A673 (cell line): ENCODE results near the gene LGMN. TPM values are rescaled to one million over a fixed set of nuclear protein-coding genes. Genes with fewer than 3 reads are reported as not detected.

Experiments used
- BruUV-seq: library from RNA; stranded (reverse); fragments of 400-500 nt; replicated peaks from 2 replicates; lab custom pipeline; 2021; lab: Mats Ljungman, UMichigan
- CTCF ChIA-PET: fragments of 300-600 bp; sonication (Branson Sonifier 250); formaldehyde crosslinking; loops from one replicate; lab custom pipeline; 2022; ENCODE audit warnings: antibody characterized with exemption; lab: Charles Lee
- POLR2A ChIA-PET: fragments of 300-600 bp; sonication (Branson Sonifier 250); formaldehyde crosslinking; loops from one replicate; lab custom pipeline; 2022; ENCODE audit warnings: antibody characterized with exemption; ENCODE audit not compliant: low non-redundant PET; lab: Charles Lee
- DNase-seq: peaks from one replicate; pipeline ENCODE4 v3.0.0-alpha.2; 2015; ENCODE audit warnings: low spot score
- H3K27ac ChIP-seq: fragments of 200-600 bp; sonication (generic); 2 replicates; pipeline ENCODE4 v1.5.1; 2016; ENCODE audit warnings: mixed run types, low read depth, mild to moderate bottlenecking, mixed read lengths, antibody characterized with exemption, low read length; ENCODE audit not compliant: poor library complexity, severe bottlenecking
- H3K27me3 ChIP-seq: fragments of 200-600 bp; sonication (generic); replicated peaks from 2 replicates; pipeline ENCODE4 v1.6.1; 2017; ENCODE audit warnings: mixed run types, low read depth, mild to moderate bottlenecking, mixed read lengths, antibody characterized with exemption, low read length; ENCODE audit not compliant: insufficient read depth, poor library complexity
- H3K36me3 ChIP-seq: fragments of 200-600 bp; sonication (generic); 2 replicates; pipeline ENCODE4 v1.6.1; 2016; ENCODE audit warnings: mixed run types, mild to moderate bottlenecking, mixed read lengths, antibody characterized with exemption, low read length; ENCODE audit not compliant: insufficient read depth, poor library complexity, severe bottlenecking
- H3K4me1 ChIP-seq: fragments of 200-600 bp; sonication (generic); 2 replicates; pipeline ENCODE4 v1.6.1; 2017; ENCODE audit warnings: mixed run types, mild to moderate bottlenecking, mixed read lengths, antibody characterized with exemption, low read length; ENCODE audit not compliant: insufficient read depth, poor library complexity, severe bottlenecking
- H3K4me3 ChIP-seq: fragments of 200-600 bp; sonication (generic); 2 replicates; pipeline ENCODE4 v1.5.1; 2016; ENCODE audit warnings: low read depth, mixed run types, mild to moderate bottlenecking, mixed read lengths, low read length; ENCODE audit not compliant: poor library complexity, severe bottlenecking
- H3K9me3 ChIP-seq: fragments of 200-600 bp; sonication (generic); 2 replicates; pipeline ENCODE4 v1.6.1; 2016; ENCODE audit warnings: mixed run types, low read depth, mild to moderate bottlenecking, mixed read lengths, antibody characterized with exemption, low read length; ENCODE audit not compliant: poor library complexity, severe bottlenecking
- EZH2 ChIP-seq: fragments of 200-600 bp; sonication (generic); IDR thresholded peaks from 2 replicates; pipeline ENCODE4 v1.6.1; 2017; ENCODE audit warnings: borderline replicate concordance, low read depth, mild to moderate bottlenecking, mixed read lengths, antibody characterized with exemption, low read length; ENCODE audit not compliant: poor library complexity, severe bottlenecking
- intact Hi-C: fragments of 100-400 bp; cut with micrococcal nuclease; formaldehyde crosslinking; loops from one replicate; pipeline ENCODE4 v1.10.0; 2022; ENCODE audit not compliant: unreplicated experiment
- total RNA-seq: library from RNA; stranded (reverse); gene quantifications from 2 replicates; pipeline ENCODE4 v1.2.3, GENCODE V29; 2021
- TF ChIP-seq, protein P1 (sequence below): fragments of 300-800, 200-600 bp; sonication (generic); conservative IDR thresholded peaks from 2 replicates; pipeline ENCODE4 v1.5.1; 2017; ENCODE audit warnings: low read depth, mild to moderate bottlenecking, antibody characterized with exemption, low read length, moderate library complexity, mixed read lengths

The LGMN gene
- total RNA-seq, 1 experiment from 2014 or later, result 34.6 TPM

DNA sequence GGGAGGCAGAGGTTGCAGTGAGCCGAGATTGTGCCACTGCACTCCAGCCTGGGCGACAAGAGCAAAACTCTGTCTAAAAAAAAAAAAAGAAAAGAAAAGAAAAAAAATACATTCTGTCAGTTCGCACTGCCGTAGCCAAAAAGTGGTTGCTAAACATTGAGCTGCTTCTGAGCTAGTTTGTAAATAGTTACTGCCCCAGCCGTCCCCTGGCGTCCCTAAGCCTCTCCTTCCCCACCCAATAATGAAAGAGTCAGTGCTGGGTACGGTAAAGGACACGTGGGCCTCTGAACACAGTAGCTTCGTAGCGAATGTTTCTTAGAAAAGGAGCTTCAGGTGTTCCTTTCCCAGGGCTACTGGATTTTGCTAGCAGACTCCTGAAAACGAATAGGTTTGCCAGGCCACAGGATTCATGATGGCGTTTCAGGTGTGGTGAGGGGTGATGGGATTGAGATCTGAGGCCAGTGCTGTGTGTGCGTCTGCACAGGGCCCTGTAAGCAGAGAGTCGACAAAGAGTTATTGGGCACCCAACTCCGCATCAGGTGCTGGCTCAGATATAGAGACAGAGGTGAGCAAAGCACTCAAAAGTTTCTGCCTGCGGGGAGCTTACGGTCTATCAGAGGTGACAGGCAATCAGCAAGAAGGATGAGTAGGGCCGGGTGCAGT lies 94.1 kb downstream of the LGMN start:
- CTCF ChIA-PET, result no interaction called here
- POLR2A ChIA-PET, result interaction anchor here (0.6 kb wide), 1 partner anchor 789 kb away, joined by 10 read pairs; no protein-coding TSS in a partner anchor
- TF ChIP-seq EZH2, result no peak
- TF ChIP-seq, protein P1, sequence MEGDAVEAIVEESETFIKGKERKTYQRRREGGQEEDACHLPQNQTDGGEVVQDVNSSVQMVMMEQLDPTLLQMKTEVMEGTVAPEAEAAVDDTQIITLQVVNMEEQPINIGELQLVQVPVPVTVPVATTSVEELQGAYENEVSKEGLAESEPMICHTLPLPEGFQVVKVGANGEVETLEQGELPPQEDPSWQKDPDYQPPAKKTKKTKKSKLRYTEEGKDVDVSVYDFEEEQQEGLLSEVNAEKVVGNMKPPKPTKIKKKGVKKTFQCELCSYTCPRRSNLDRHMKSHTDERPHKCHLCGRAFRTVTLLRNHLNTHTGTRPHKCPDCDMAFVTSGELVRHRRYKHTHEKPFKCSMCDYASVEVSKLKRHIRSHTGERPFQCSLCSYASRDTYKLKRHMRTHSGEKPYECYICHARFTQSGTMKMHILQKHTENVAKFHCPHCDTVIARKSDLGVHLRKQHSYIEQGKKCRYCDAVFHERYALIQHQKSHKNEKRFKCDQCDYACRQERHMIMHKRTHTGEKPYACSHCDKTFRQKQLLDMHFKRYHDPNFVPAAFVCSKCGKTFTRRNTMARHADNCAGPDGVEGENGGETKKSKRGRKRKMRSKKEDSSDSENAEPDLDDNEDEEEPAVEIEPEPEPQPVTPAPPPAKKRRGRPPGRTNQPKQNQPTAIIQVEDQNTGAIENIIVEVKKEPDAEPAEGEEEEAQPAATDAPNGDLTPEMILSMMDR, result no peak
- Histone ChIP-seq H3K27me3 (no peaks in the 10 kb centered on the region), H3K27ac (no peak overlapping the region), H3K9me3 (no peaks in the 10 kb centered on the region), H3K4me1 (no peaks in the 10 kb centered on the region), H3K36me3 (no peaks in the 10 kb centered on the region), H3K4me3 (no peak overlapping the region)
- no TSS peak for BruUV-seq
- intact Hi-C loops, result no loop called here
- no peak for DNase-seq

Other genes starting within 250 kb of the LGMN start
- 2.4 and 2.5 TPM in 2 replicates for gene RIN3, start 234.8 kb downstream of the LGMN start, total RNA-seq
- 21.3 and 24.4 TPM in 2 replicates for gene GOLGA5, start 45.7 kb upstream of the LGMN start, total RNA-seq
- gene CHGA, start 174.5 kb upstream of the LGMN start, total RNA-seq, result 12.7 and 14.8 TPM in 2 replicates